Prostate gland (tissue), 2 donors: Measurements from ENCODE around the gene BABAM2.

ENCODE experiments used
- POLR2A ChIP-seq: fragments of 450-650 bp; IDR thresholded peaks from one replicate; pipeline ENCODE4 v1.6.1; 2016; ENCODE audit warnings: antibody characterized with exemption, mild to moderate bottlenecking
- TF ChIP-seq, protein P1 (sequence below), 4 experiments: fragments of 200-600 bp in 2 of 4; fragments of 450-650 bp in 2 of 4; sonication (generic) in 2 of 4; IDR thresholded peaks; 1 replicate in 3 of 4; 2 replicates in 1 of 4; pipeline ENCODE4 v1.5.1; 2016 to 2019; ENCODE audit warnings: antibody characterized with exemption in 4 of 4, mild to moderate bottlenecking in 2 of 4, moderate library complexity in 2 of 4

DNA sequence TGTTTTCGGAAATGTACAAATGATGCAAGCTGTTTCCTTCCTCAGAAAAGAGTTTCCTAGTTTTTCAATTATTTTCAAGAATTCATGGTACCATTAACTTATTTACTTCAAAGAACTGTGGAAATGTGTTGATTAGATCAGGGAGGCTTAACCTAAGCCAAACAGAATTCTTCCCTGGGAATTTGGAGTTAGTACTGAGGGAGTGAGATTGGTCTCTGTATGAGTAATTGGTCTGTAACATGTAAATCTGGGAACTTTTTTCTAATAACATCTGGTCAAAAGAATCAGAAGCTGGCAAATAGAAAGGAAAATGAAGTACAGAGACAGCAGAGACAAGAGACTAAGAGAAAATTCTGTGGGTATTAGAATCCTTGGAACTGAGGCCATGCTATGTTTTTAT lies 145.8 kb downstream of the BABAM2 start:
- TF ChIP-seq, protein P1, sequence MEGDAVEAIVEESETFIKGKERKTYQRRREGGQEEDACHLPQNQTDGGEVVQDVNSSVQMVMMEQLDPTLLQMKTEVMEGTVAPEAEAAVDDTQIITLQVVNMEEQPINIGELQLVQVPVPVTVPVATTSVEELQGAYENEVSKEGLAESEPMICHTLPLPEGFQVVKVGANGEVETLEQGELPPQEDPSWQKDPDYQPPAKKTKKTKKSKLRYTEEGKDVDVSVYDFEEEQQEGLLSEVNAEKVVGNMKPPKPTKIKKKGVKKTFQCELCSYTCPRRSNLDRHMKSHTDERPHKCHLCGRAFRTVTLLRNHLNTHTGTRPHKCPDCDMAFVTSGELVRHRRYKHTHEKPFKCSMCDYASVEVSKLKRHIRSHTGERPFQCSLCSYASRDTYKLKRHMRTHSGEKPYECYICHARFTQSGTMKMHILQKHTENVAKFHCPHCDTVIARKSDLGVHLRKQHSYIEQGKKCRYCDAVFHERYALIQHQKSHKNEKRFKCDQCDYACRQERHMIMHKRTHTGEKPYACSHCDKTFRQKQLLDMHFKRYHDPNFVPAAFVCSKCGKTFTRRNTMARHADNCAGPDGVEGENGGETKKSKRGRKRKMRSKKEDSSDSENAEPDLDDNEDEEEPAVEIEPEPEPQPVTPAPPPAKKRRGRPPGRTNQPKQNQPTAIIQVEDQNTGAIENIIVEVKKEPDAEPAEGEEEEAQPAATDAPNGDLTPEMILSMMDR (IDR thresholded peaks at IDR 0.05) = no peak
- TF ChIP-seq POLR2A = no peak
